ENCODE data around the gene HEBP2.

HEBP2 gene

GRCh38 chr6:138406443-138406842 lies 2.4 kb downstream of the HEBP2 start:
- no peak overlapping the region for H3K4me3 ChIP-seq (ENCODE audit: low read length)
- TF ChIP-seq CTCF (conservative IDR thresholded peaks at IDR 0.05; ENCODE audit: low read length) = 0 out of 2 replicates have a peak, but pooled peaks have one; percentile 10
- no peak for DNase-seq (ENCODE audit: low read depth)

DNA sequence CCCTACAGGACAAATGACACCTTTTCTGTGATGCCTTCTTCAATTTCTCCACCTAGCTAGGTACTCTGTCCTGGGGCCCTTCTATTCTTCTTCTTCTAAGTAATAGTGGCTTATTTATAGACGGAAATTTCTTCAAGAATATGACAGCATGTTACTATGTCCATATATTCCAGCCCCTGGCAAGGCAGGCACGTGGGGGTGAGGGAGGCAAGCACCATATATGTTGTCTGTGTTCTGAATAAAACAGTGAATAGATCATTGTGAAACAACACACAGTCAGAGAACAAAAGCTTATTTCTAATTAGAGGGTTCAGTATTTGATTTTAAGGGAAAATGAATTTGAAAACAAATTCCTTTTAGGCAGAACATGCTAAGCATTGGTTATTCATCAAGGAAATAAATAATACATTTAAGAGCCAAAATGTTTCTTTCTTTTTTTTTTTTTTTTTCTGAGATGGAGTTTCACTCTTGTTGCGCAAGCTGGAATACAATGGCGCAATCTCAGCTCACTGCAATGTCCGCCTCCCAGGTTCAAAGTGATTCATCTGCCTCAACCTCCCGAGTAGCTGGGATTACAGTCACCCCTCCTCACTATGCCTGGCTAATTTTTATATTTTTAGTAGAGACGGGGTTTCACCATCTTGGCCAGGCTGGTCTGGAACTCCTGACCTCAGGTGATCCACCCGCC lies 6.2 kb downstream of the HEBP2 start:
- no peak overlapping the region for H3K4me3 ChIP-seq (ENCODE audit: low read length)
- DNase-seq (ENCODE audit: low read depth) = peak; percentile 78
- no peak for TF ChIP-seq CTCF (conservative IDR thresholded peaks at IDR 0.05; ENCODE audit: low read length)

DNA sequence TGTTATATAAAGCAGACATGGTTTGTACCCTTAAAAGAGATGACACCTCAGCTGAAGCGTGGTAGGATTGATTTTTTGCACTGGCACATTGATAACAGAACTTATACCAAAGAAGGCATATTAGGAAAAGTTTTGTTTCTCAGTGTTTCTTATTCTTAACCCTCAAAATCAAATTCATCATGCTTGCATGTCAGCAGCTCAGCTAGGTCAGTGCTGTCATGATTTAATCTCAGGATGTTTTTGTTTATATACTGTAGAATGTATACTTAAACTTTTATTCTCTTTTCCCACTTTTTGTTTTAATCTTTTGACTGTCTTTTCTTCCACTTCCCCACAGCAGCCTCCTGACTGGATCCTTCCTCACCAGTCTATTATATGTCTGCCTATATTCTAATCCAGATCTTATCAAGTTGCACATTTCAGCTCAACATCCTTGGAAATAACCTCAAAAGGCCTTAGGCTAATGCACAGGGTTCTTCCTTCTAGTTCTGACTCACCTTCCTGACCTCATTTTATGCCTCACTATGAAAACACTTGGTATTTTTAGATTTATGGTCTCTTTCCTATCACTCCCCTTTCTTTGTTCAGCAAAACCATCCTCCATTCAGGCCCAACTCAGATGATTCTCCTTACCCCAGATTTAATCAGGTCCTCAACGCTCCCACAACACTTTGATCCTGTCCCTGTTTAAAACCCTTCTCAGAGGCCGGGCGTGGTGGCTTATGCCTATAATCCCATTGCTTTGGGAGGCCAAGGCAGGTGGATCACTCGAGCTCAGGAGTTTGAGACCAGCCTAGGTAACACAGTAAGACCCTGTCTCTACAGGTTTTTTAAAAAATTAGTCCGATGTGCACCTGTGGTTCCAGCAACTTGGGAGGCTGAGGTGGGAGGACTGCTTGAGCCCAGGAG lies 7.2 kb downstream of the HEBP2 start:
- no peak for TF ChIP-seq CTCF (conservative IDR thresholded peaks at IDR 0.05; ENCODE audit: low read length)
- no peak overlapping the region for H3K4me3 ChIP-seq (ENCODE audit: low read length)
- DNase-seq (ENCODE audit: low read depth) = no peak

GRCh38 chr6:138415125-138415524 lies 11.1 kb downstream of the HEBP2 start:
- DNase-seq (ENCODE audit: low read depth) = no peak
- no peak for TF ChIP-seq CTCF (conservative IDR thresholded peaks at IDR 0.05; ENCODE audit: low read length)
- no peak overlapping the region for H3K4me3 ChIP-seq (ENCODE audit: low read length)

DNA sequence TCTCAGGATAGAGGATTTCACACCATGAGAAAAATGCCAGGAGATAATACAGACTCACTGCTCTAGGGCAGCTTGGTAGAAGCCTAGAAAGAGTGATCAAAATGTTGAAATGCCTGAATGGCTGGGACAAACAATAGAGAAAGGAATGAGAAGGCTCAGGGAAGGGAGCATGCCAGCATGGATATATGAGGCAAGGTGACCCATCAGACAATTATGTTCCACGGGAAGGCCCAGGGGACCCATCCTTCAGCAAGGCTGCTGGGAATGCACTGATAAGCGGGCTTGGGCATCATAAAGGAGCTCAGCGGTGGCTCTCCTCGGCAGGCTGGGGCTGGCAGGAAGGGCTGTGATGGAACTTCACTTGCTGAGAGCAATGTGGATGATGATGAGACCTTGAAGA lies 12.2 kb downstream of the HEBP2 start:
- no peak for TF ChIP-seq CTCF (conservative IDR thresholded peaks at IDR 0.05; ENCODE audit: low read length)
- H3K4me3 ChIP-seq (ENCODE audit: low read length) = no peak overlapping the region
- DNase-seq (ENCODE audit: low read depth) = no peak

DNA sequence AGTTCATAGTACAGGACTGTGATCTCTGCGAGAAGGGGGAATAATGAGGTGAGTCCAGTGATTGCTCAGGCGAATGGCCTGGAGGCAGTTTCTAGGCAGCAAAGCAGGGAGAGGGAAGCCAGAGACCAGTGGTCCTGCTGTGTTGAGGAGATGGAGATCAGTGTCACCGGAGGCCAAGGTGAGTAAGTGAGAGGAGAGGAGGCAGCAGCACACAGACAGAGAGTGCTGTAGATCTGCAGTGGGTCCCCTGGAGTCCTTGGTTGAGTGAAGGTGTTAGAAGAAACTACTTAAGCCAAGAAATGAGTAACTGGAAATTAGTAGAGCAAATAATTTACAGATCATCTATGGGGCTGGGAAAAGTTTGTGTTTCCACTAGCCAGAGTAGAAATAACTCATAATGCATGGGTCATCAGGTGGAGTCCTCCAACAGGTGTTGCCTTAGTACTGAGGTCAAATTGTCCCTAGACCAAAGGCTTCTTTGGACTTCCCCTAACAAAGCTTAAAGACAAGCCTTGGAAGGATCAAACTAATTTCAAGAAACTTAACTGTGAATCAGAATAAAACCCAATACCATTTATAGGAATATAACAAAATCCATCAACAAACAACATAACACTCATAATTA lies 13.6 kb downstream of the HEBP2 start:
- DNase-seq (ENCODE audit: low read depth) = no peak
- no peak overlapping the region for H3K4me3 ChIP-seq (ENCODE audit: low read length)
- no peak for TF ChIP-seq CTCF (conservative IDR thresholded peaks at IDR 0.05; ENCODE audit: low read length)

Measured in AG10803 (cell line).